ENCODE results near the gene CHCHD6.

The CHCHD6 gene

GRCh38 chr3:126817781-126818180, 113.7 kb downstream of the CHCHD6 start:
- no peak for DNase-seq (ENCODE audit: low spot score)
- FAIRE-seq = no peak

GRCh38 chr3:126818400-126819095, 114.5 kb downstream of the CHCHD6 start:
- FAIRE-seq (no peak), DNase-seq (ENCODE audit: low spot score) (no peak)

GRCh38 chr3:126826693-126827092, 122.7 kb downstream of the CHCHD6 start:
- no peak for FAIRE-seq
- DNase-seq (ENCODE audit: low spot score) = no peak

- FAIRE-seq (no peak), DNase-seq (ENCODE audit: low spot score) (no peak)
These were observed 123.1 kb downstream of the CHCHD6 start for GRCh38 chr3:126827121-126827520.

GRCh38 chr3:126828306-126828705, 124.3 kb downstream of the CHCHD6 start:
- no peak for DNase-seq (ENCODE audit: low spot score)
- FAIRE-seq = no peak

- FAIRE-seq = no peak
- no peak for DNase-seq (ENCODE audit: low spot score)
These were observed 128.9 kb downstream of the CHCHD6 start for GRCh38 chr3:126832933-126833332.

GRCh38 chr3:126834596-126835471, 130.8 kb downstream of the CHCHD6 start:
- DNase-seq (ENCODE audit: low spot score) = peak; percentile 28
- no peak for FAIRE-seq

GRCh38 chr3:126835472-126836219, 131.6 kb downstream of the CHCHD6 start:
- peak; percentile 36 for DNase-seq (ENCODE audit: low spot score)
- FAIRE-seq = peak; percentile 30

GRCh38 chr3:126836220-126836860, 132.3 kb downstream of the CHCHD6 start:
- DNase-seq (ENCODE audit: low spot score) = no peak
- FAIRE-seq = no peak

- no peak for FAIRE-seq
These were observed 133.7 kb downstream of the CHCHD6 start for GRCh38 chr3:126837773-126838172.

GRCh38 chr3:126845920-126846715, 142.1 kb downstream of the CHCHD6 start:
- FAIRE-seq (no peak), DNase-seq (ENCODE audit: low spot score) (no peak)

More at GRCh38 chr3:126837773-126838172, 133.7 kb downstream of the CHCHD6 start:
- DNase-seq (ENCODE audit: low spot score) = no peak

GRCh38 chr3:126847061-126847460, 143.0 kb downstream of the CHCHD6 start:
- DNase-seq (ENCODE audit: low spot score) = no peak
- FAIRE-seq = no peak

GRCh38 chr3:126848991-126849390, 145.0 kb downstream of the CHCHD6 start:
- DNase-seq (ENCODE audit: low spot score) (no peak), FAIRE-seq (no peak)

GRCh38 chr3:126849768-126850167, 145.7 kb downstream of the CHCHD6 start:
- FAIRE-seq = no peak

GRCh38 chr3:126850370-126851085, 146.5 kb downstream of the CHCHD6 start:
- FAIRE-seq = no peak
- peak; percentile 10 for DNase-seq (ENCODE audit: low spot score)

More at GRCh38 chr3:126849768-126850167, 145.7 kb downstream of the CHCHD6 start:
- DNase-seq (ENCODE audit: low spot score) = no peak

GRCh38 chr3:126851382-126851781, 147.3 kb downstream of the CHCHD6 start:
- FAIRE-seq (no peak), DNase-seq (ENCODE audit: low spot score) (no peak)

- no peak for FAIRE-seq
- no peak for DNase-seq (ENCODE audit: low spot score)
These were observed 147.9 kb downstream of the CHCHD6 start for GRCh38 chr3:126851934-126852333.

GRCh38 chr3:126852511-126852910, 148.5 kb downstream of the CHCHD6 start:
- no peak for DNase-seq (ENCODE audit: low spot score)
- FAIRE-seq = no peak

- no peak for DNase-seq (ENCODE audit: low spot score)
- no peak for FAIRE-seq
These were observed 150.6 kb downstream of the CHCHD6 start for GRCh38 chr3:126854666-126855065.

GRCh38 chr3:126855374-126855773, 151.3 kb downstream of the CHCHD6 start:
- DNase-seq (ENCODE audit: low spot score) = no peak

More at GRCh38 chr3:126855374-126855773, 151.3 kb downstream of the CHCHD6 start:
- no peak for FAIRE-seq
